K562 (cell line): ENCODE results near the gene AGR3. TPM values are rescaled to one million over a fixed set of nuclear protein-coding genes. Genes with fewer than 3 reads are reported as not detected.

ENCODE experiments used
- ATAC-seq: fragments of 200-7000 bp; cut with Tn5 transposase; 3 replicates; pipeline ENCODE4 v1.9.1; 2020; ENCODE audit warnings: moderate library complexity
- BruUV-seq: library from RNA; stranded (reverse); fragments of 400-500 nt; replicated peaks from 2 replicates; lab custom pipeline; 2021; lab: Mats Ljungman, UMichigan
- CTCF ChIA-PET: fragments of 300-600 bp; formaldehyde crosslinking; extraction: SDS; loops from one replicate; lab custom pipeline; 2021; ENCODE audit warnings: low intra/inter-chr PET ratio; lab: Yijun Ruan, JAX
- POLR2A ChIA-PET: fragments of 300-600, 350-650 bp; sonication (Branson Sonifier 250); formaldehyde crosslinking; extraction: SDS; loops from one replicate; lab custom pipeline; 2021; ENCODE audit warnings: antibody characterized with exemption, inconsistent platforms; lab: Yijun Ruan, JAX
- DNase-seq, 4 experiments: peaks; one replicate each; pipeline versions ENCODE4 v3.0.0 to v3.0.0-alpha.2; 2011 to 2018; ENCODE audit warnings: low spot score in 3 of 4, mixed read lengths in 3 of 4; ENCODE audit errors: extremely low read depth in 1 of 4
- FAIRE-seq: peaks from 2 replicates; lab custom pipeline; 2011; peaks lifted over from hg19 to GRCh38; lab: Jason Lieb, UNC
- H2AFZ ChIP-seq: 2 replicates; pipeline ENCODE4 v1.6.0; 2011; ENCODE audit warnings: low read depth, low read length, control low read depth, inconsistent platforms
- H3K27ac ChIP-seq: fragments of 200-600 bp; 3 replicates; pipeline ENCODE4 v1.8.0; 2011; ENCODE audit warnings: low read depth, mild to moderate bottlenecking, control low read depth, inconsistent platforms, low read length, moderate library complexity, mixed read lengths; ENCODE audit errors: extremely low read depth
- H3K27me3 ChIP-seq, 2 experiments: fragments of 300-600 bp in 1 of 2; 2 replicates in 1 of 2; 3 replicates in 1 of 2; pipeline versions ENCODE4 v1.6.0 to v1.8.0; 2011; ENCODE audit warnings: inconsistent platforms in 2 of 2, low read length in 2 of 2, mild to moderate bottlenecking in 1 of 2, mixed read lengths in 1 of 2, moderate library complexity in 1 of 2; ENCODE audit not compliant: control insufficient read depth in 2 of 2, insufficient read depth in 2 of 2
- H3K36me3 ChIP-seq: fragments of 300-600 bp; 3 replicates; pipeline ENCODE4 v1.8.0; 2011; ENCODE audit warnings: mild to moderate bottlenecking, low read length, inconsistent platforms; ENCODE audit not compliant: control insufficient read depth, insufficient read depth
- H3K4me1 ChIP-seq, 2 experiments: fragments of 200-600 bp in 1 of 2; replicated peaks in 1 of 2; 2 replicates in 1 of 2; 3 replicates in 1 of 2; pipeline versions ENCODE4 v1.5.1 to v1.8.0; 2011; ENCODE audit warnings: inconsistent platforms in 2 of 2, low read length in 2 of 2, mild to moderate bottlenecking in 1 of 2, mixed read lengths in 1 of 2, moderate library complexity in 1 of 2; ENCODE audit not compliant: control insufficient read depth in 2 of 2, insufficient read depth in 2 of 2
- H3K4me2 ChIP-seq: 2 replicates; pipeline ENCODE4 v1.6.1; 2011; ENCODE audit warnings: low read length, control low read depth, inconsistent platforms, mixed read lengths; ENCODE audit not compliant: insufficient read depth
- H3K4me3 ChIP-seq: fragments of 200-600 bp; sonication (generic), shearing (Covaris generic); 2 replicates; pipeline ENCODE4 v1.5.1; 2016; ENCODE audit warnings: control low read depth, inconsistent platforms
- H3K79me2 ChIP-seq: fragments of 200-600 bp; 3 replicates; pipeline ENCODE4 v1.8.0; 2011; ENCODE audit warnings: low read length, inconsistent platforms; ENCODE audit not compliant: control insufficient read depth, insufficient read depth
- H3K9ac ChIP-seq, 2 experiments: 2 replicates each; pipeline versions ENCODE4 v1.6.0 to v1.6.1; 2011; ENCODE audit warnings: low read depth in 2 of 2, low read length in 2 of 2, control low read depth in 1 of 2, inconsistent platforms in 1 of 2, mild to moderate bottlenecking in 1 of 2, mixed read lengths in 1 of 2; ENCODE audit not compliant: insufficient read depth in 1 of 2
- H3K9me1 ChIP-seq: one replicate; pipeline ENCODE4 v1.6.0; 2011; ENCODE audit warnings: inconsistent platforms, mild to moderate bottlenecking, low read length, moderate library complexity; ENCODE audit not compliant: control insufficient read depth, insufficient read depth
- H3K9me3 ChIP-seq: replicated peaks from 2 replicates; pipeline ENCODE4 v1.5.1; 2011; ENCODE audit warnings: low read depth, low read length, inconsistent platforms; ENCODE audit not compliant: control insufficient read depth, insufficient read depth
- H4K20me1 ChIP-seq: replicated peaks from 2 replicates; pipeline ENCODE4 v1.6.1; 2011; ENCODE audit warnings: low read length, inconsistent platforms, mixed read lengths; ENCODE audit not compliant: control insufficient read depth, insufficient read depth
- AFF4 ChIP-seq: sonication (generic); formaldehyde crosslinking; IDR thresholded peaks from 2 replicates; pipeline ENCODE4 v1.8.0; 2023; ENCODE audit warnings: mild to moderate bottlenecking, missing genetic modification reagents
- EHMT2 ChIP-seq: fragments of 450-650 bp; IDR thresholded peaks from 2 replicates; pipeline ENCODE4 v1.6.1; 2018; ENCODE audit warnings: antibody characterized with exemption
- ERF ChIP-seq: fragments of 450-650 bp; formaldehyde crosslinking; IDR thresholded peaks from 2 replicates; pipeline ENCODE4 v1.4.0; 2020; ENCODE audit warnings: mild to moderate bottlenecking, mixed read lengths
- FOSL1 ChIP-seq: fragments of 200-800 bp; sonication (Bioruptor generic); conservative IDR thresholded peaks from 2 replicates; pipeline ENCODE4 v1.6.1; 2016; ENCODE audit warnings: missing genetic modification characterization, missing compliant biosample characterization
- FOXM1 ChIP-seq, 2 experiments: fragments of 450-650 bp in 1 of 2; sonication (generic) in 1 of 2; formaldehyde crosslinking in 1 of 2; IDR thresholded peaks; 2 replicates each; pipeline versions ENCODE4 v1.6.1 to v1.9.0; 2017 to 2022; ENCODE audit warnings: low read depth in 2 of 2, mild to moderate bottlenecking in 2 of 2, missing genetic modification reagents in 1 of 2, moderate library complexity in 1 of 2
- ID3 ChIP-seq, 2 experiments: fragments of 250-450 bp in 1 of 2; fragments of 450-650 bp in 1 of 2; sonication (Bioruptor Pico) in 1 of 2; IDR thresholded peaks; 2 replicates each; pipeline versions ENCODE4 v1.6.1 to v1.8.0; 2016 to 2021; ENCODE audit warnings: mild to moderate bottlenecking in 2 of 2, moderate library complexity in 2 of 2, missing compliant biosample characterization in 1 of 2, missing genetic modification characterization in 1 of 2
- NFE2L1 ChIP-seq: fragments of 450-650 bp; IDR thresholded peaks from 2 replicates; pipeline ENCODE4 v1.6.1; 2016; ENCODE audit warnings: missing genetic modification characterization, low read depth, mild to moderate bottlenecking, missing compliant biosample characterization, moderate library complexity, borderline replicate concordance
- NR2F6 ChIP-seq: fragments of 450-650 bp; formaldehyde crosslinking; IDR thresholded peaks from 2 replicates; pipeline ENCODE4 v1.4.0; 2020; ENCODE audit warnings: mild to moderate bottlenecking
- PREB ChIP-seq: sonication (generic); formaldehyde crosslinking; IDR thresholded peaks from 2 replicates; pipeline ENCODE4 v1.8.1; 2023; ENCODE audit warnings: mild to moderate bottlenecking, missing genetic modification reagents
- SMARCE1 ChIP-seq: fragments of 450-650 bp; IDR thresholded peaks from 2 replicates; pipeline ENCODE4 v1.7.1; 2016; ENCODE audit warnings: mild to moderate bottlenecking
- WGBS: fragments of 100-300 bp; shearing (Covaris generic); methylation state at CpG from one replicate; pipeline ENCODE4 v1.1.6; 2016; ENCODE audit warnings: low coverage, mixed read lengths; ENCODE audit not compliant: insufficient coverage; ENCODE audit errors: missing lambda C conversion rate; 5-methylcytosine and 5-hydroxymethylcytosine counted together
- in situ Hi-C: fragments of 300-500 bp; cut with MboI; formaldehyde crosslinking; loops from 4 replicates; pipeline ENCODE4 v1.15.0; 2018; ENCODE audit warnings: inconsistent platforms, mixed read lengths
- intact Hi-C: fragments of 100-400 bp; cut with micrococcal nuclease; formaldehyde crosslinking; loops from 2 replicates; pipeline ENCODE4 v1.14.2; 2022
- polyA plus RNA-seq, 8 experiments: library from polyadenylated mRNA; depleted of rRNA in 4 of 8; stranded (reverse) in 5 of 8; unstranded in 3 of 8; fragments of >200 nt; fragmentation: Nextera tagmentation in 2 of 8; fragmentation: Illumina TruSeq in 1 of 8; extraction: Ambion mirVana in 2 of 8; extraction: Trizol in 1 of 8; gene quantifications; 2 replicates each; pipeline versions ENCODE4 v1.2.1 to v1.2.3, GENCODE V29; 2011 to 2014; ENCODE audit warnings: inconsistent platforms in 1 of 8, missing spikeins in 1 of 8
- total RNA-seq, 7 experiments: library from RNA; depleted of rRNA in 6 of 7; stranded (reverse); fragments of >200 nt in 6 of 7; fragmentation: Illumina TruSeq in 2 of 7; extraction: Trizol in 2 of 7; gene quantifications; 2 replicates each; pipeline versions ENCODE4 v1.2.1 to v1.2.3, GENCODE V29; 2011 to 2021; ENCODE audit warnings: low replicate concordance in 1 of 7

The AGR3 gene
- total and polyA plus RNA-seq, 9 of the 15 experiments (the other 6 are each of a cell fraction or from before 2014, with no cell fraction given): not detected

GRCh38 chr7:16836481-16836880 is 45.3 kb downstream of the AGR3 start:
- in situ Hi-C loops (no loop called here), intact Hi-C loops (no loop called here)
- H2AFZ ChIP-seq: no peak overlapping the region
- ChIA-PET CTCF (no interaction called here), POLR2A (interaction anchor here (0.9 kb wide), 1 partner anchor 29 kb away, joined by 3 read pairs; no protein-coding TSS in a partner anchor)
- ATAC-seq: no peak
- BruUV-seq: no TSS peak
- H3K4me1 ChIP-seq: no peaks in the 10 kb centered on the region
- H3K27ac ChIP-seq: no peak overlapping the region
- H3K4me3 ChIP-seq: no peak overlapping the region
- H3K9ac ChIP-seq: no peak overlapping the region
- FAIRE-seq: no peak
- no peaks in the 10 kb centered on the region for H3K36me3 ChIP-seq
- peaks cover 0 to 1% of the 10 kb centered on the region in 2 experiments; a peak in 2 of 5 replicates for H3K27me3 ChIP-seq
- no peaks in the 10 kb centered on the region for H4K20me1 ChIP-seq
- H3K79me2 ChIP-seq: no peaks in the 10 kb centered on the region
- no peak for DNase-seq
- H3K9me1 ChIP-seq: no peaks in the 10 kb centered on the region
- TF ChIP-seq FOSL1 (tag) (peak; percentile 23; the same call in 1 of the 2 replicates), PREB (CRISPR knock-in tag) (no peak)
- H3K4me2 ChIP-seq: no peak overlapping the region
- no peaks in the 10 kb centered on the region for H3K9me3 ChIP-seq
- WGBS: 0% methylated on average over 5 of the region's 5 CpGs

- WGBS: 0% methylated on average over 1 of the region's 1 CpG
- Histone ChIP-seq H2AFZ (no peak overlapping the region), H3K27me3 (no peaks in the 10 kb centered on the region), H4K20me1 (no peaks in the 10 kb centered on the region), H3K9me3 (no peaks in the 10 kb centered on the region), H3K4me2 (no peak overlapping the region), H3K79me2 (no peaks in the 10 kb centered on the region), H3K4me1 (no peaks in the 10 kb centered on the region), H3K9me1 (no peaks in the 10 kb centered on the region), H3K9ac (no peak overlapping the region), H3K36me3 (no peaks in the 10 kb centered on the region), H3K27ac (no peak overlapping the region), H3K4me3 (no peak overlapping the region)
- ATAC-seq (no peak), FAIRE-seq (no peak), DNase-seq (no peak)
- ChIA-PET CTCF (no interaction called here), POLR2A (interaction anchor here (0.6 kb wide), 1 partner anchor 28 kb away, joined by 3 read pairs; no protein-coding TSS in a partner anchor)
- in situ Hi-C loops: no loop called here
- no TSS peak for BruUV-seq
- intact Hi-C loops: no loop called here
- no peak for TF ChIP-seq NR2F6 (CRISPR knock-in tag)
- no peak for TF ChIP-seq EHMT2
- no peak for TF ChIP-seq ERF
- no peak for TF ChIP-seq SMARCE1
- no peak for TF ChIP-seq FOXM1 (IDR thresholded peaks at IDR 0.05; ENCODE audit: low read depth)
- TF ChIP-seq FOXM1 (CRISPR knock-in tag; IDR thresholded peaks at IDR 0.05; ENCODE audit: low read depth): no peak
- no peak for TF ChIP-seq AFF4 (CRISPR knock-in tag)
- no peak for TF ChIP-seq NFE2L1 (tag)
- TF ChIP-seq ID3 (CRISPR knock-in tag; IDR thresholded peaks at IDR 0.05): no peak
- no peak for TF ChIP-seq ID3 (tag; IDR thresholded peaks at IDR 0.05)
Observed at GRCh38 chr7:16833373-16833772, 48.4 kb downstream of the AGR3 start.
